HTERT RPE-1 (cell line): ENCODE data around the gene PIEZO2.

ENCODE experiments used
- in situ Hi-C: fragments of 300-500 bp; cut with MboI; formaldehyde crosslinking; loops from 4 replicates; pipeline ENCODE4 v1.14.3; 2020; ENCODE audit warnings: low sequenced_read_pairs

Gene PIEZO2

DNA sequence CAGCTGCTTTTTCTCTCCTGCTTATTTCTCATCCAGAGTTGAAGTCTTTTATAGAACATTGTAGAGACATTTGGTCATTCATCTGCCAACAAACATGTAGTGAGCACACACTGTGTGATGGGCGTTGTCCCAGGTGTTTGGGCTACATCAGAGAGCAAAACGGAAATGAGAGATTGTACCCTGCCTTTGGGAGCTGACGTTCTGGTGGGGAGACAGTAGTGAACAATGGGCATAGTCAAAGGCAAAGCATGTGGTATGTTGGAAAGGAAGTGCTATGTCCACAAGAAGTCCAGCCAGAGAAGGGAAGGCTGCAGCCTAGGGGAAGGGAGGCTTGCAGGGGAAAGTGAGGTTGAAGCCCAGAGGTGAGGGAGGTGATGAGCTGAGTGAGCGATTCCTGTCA lies 78.1 kb downstream of the PIEZO2 start:
- in situ Hi-C loops: no loop called here

DNA sequence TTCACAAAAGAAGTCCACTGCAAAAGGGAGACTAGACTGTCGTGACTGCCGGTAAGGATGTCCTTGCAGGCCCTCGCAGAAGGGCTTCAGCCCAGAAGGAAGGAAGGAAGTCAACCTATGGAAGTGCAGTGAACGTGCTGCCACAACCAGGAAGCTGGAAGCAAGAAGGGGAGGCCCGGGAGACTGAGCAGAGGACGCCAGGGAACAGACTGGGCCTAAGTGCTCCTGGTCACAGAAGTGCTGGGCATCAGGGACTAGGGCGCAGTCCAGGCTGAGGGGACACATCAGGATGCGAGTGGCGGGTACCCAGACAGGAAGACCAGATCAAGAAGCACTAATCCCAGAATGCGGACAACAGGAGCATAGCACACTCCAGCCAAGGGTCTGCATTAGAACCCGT lies 78.8 kb downstream of the PIEZO2 start:
- in situ Hi-C loops: no loop called here

DNA sequence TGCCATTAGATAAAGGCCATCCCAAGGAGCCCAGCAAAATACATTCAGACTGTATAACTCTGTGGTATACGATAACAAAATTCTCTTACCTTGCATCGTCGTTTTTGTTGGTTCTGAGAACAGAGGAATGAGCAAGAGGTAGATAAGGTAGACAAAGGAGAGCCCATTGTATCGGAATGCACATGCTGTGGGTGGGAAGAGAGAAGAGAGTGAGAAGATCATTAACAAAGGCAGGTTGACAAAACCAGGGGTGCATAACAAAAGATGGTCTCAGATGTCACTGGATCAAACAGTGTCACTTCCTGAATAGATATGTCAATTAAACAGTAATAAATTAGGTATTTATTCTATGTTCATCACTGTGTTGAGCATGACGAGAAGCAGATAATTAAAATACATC lies 83.3 kb downstream of the PIEZO2 start:
- in situ Hi-C loops: no loop called here

DNA sequence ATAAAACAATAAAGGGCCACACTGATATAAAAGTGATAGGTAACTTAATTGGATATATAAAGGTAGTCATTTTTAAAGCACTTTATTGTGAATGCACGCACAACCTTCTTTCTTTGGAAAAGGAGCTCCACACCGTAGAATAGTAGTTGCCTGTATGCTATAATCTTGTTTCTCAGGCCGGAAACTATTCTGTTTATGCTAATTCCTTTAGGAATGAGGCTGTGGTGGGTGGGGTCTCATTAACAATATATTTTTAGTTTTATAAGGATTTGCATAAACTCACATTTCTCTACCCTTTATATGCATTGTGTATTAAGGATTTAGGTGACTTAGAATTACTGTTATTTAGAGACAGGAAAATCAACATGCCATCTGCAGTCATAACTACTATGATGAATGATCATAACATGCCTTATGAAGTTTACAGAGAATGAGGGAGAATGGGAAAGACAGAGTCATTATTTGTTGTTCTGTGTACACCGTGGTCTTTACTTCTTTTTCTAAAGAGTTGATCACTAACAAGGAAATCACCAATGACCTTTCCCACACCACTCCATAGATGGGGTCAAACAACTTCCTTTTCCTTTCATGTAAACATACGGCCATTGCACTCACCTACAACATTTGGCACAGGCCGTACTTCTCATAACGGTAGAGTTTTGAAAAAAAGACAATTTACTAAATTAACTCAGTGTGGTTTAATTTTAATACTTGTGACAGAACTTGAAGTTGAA lies 84.5 kb downstream of the PIEZO2 start:
- in situ Hi-C loops: no loop called here

DNA sequence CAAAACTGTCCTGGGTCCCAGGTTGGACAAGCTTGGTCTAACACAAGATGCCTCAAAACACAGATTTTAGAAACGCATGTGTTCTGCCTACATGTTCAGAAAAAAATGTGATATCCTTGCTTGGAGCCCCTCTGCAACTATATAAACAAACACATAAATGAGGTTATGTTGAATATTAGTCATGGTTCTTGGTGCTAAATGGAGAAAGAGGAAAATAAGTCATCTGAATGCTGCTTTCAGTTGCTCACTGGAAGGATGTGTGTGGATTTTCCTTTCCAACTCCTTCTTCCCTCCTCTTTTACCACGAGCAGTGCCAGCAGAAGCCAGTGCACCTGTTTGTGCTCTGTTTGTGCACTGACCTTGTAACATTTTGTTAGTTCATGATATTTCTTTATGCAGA lies 85.3 kb downstream of the PIEZO2 start:
- in situ Hi-C loops: no loop called here

DNA sequence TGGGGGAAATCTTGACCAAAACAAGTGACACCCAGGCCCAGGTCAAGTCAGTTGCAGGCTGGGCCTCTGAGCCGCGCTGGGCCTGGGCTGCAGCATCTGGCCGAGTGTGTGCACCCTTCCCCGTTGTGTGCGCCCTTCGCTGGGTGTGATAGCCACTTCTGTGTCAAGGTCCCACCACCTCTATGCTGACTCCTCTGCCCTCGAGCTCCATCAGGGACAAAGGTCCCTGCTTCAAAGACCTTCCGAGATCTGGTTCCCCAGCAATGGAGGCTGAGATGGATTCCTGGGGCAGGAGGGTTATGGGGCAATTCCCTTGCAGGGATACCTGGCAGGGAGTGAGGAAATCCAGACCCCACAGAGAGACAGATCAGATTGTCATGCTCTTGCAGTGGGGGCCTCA lies 93.6 kb downstream of the PIEZO2 start:
- in situ Hi-C loops: no loop called here

DNA sequence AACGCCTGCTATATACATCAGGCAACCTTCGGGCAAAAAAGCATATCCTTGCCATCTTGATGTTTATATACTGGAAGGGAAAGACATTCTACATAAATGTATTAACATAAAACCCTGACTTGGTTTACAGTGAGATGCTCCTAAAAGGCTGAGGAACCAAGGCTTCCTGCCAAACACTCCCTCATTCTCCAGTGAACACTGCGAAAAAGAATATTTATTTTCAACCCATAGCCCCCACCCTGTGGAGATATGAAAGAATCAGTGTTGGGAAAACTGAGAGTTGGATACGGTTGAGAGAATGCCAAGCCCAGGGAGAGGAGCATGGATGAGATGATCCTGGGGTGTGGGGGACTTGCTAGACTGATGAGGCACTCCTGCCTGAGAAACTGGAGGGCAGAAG lies 94.9 kb downstream of the PIEZO2 start:
- in situ Hi-C loops: no loop called here

DNA sequence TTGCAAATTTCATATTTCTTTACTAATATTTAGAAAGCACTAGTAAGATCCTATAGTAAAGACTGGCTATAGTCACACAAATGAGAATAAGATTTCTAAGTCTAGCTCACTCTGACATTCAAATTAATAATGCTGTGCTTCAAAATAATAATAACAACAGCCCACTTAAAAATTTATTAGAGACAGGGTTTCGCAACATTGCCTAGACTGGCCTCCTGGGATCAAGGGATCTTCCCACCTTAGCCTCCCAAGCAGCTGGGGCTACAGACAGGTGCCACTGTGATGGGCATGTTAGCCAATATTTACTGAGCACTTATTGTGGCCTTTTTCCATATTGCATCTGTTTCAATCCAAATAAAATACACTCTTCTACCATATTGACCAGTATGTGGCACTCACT lies 96.1 kb downstream of the PIEZO2 start:
- in situ Hi-C loops: no loop called here

DNA sequence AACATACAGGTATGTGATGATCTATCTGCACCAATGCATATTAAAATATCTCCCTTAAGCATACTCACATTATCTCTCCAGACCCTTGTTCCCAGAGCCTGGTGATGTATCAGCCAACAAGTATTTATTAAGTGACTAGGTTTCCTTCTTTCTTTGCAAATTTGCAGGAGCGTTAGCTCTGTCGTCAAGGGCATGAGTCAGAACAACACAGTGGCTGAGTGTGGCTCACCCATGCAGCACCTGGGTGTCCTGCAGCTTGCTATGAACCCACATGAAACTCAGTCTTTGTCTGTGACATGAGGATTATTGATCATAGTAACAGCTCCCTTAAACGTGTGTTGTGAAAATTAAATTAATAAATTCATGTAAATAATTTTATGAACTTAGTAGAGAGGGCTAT lies 96.6 kb downstream of the PIEZO2 start:
- in situ Hi-C loops: no loop called here

DNA sequence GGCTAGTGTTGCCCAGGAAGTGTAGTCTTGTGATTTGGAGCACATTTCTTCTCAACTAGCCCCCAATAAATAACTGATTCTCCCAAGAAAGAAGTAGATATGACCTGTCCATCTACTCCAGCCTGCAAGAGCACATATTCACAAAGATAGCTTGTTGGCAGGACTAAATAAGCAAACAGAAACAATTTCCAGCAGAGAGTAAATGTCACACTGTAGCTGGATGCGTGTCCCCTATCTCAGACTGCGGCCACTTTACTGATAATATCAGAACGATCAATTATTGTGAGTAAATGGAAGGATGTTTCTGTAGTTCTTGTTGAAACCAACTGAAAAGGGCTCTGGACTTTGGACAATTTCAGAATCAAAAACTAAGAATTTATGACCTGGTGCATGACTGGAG lies 97.9 kb downstream of the PIEZO2 start:
- in situ Hi-C loops: no loop called here

DNA sequence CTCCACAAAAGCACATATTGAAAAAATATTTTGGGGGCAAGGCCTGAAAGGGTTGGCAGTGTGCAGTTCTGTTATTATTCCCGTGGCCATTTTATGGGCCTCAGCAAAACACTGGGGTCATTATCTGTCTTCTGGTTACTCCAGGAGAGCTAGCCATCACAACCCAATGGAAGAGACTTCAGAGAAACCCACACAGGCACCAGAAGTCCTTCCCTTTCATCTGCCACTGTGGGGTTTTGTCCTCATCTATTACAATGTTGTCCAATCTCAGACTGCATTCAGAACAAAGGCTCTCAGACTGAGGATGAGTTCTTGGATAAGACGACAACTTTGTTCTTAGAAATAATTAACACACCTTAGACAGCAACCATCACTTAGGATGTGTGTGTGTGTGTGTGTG lies 98.4 kb downstream of the PIEZO2 start:
- in situ Hi-C loops: no loop called here

DNA sequence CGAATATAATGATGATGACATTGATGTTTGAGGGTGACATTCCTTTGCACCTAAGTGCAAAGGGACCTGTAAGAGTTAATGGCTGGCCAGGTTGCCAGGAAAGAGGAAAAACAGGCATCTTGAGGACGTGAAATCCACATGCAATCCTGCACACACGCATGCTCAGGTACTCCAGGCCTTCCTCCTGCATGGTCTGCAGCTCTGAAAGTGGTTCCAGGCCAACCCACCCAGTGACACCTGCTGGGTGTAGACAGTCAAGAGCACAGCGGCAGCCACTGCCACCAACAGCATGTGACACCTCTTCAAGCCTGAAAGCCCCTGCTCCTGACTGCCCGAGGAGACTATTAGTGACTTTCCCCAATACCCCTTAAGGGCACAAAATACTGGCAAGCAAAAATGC lies 101.6 kb downstream of the PIEZO2 start:
- in situ Hi-C loops: no loop called here

DNA sequence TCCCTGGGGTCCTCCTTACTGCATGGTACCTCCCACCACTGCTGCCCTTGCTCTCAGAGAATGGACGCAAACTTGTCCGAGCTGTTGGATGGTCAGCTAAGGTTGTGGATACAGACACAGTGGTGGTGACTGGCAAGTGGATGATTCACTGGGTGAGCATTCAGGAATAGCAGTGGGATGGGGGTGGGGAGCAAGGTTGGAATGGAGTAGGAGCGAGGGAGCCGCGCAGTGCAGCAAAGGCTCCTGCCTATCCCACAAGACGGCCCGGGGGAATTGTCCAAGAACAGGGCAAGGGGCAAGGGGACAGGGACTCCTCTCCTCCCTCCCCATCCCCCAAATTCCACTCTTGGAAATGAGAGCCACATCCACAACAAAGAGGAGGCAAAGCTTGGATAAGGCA lies 102.2 kb downstream of the PIEZO2 start:
- in situ Hi-C loops: no loop called here

DNA sequence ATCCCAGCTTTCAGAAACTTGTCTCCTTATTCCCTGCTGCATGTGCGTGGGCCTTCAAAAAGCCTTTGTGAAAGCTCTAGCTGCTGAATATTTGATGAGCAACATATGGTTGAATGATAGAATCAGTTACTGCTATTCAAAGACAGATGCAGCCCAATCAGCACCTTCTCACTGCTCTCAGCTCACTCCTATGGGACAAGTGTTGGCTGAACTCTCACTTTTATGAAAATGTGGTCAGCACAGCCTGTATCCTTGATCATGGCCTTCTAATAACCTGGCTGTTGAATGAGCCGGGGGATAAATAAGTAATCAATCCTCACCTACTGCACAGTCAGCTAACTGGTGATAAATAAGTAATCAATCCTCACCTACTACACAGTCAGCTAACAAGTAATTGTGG lies 103.2 kb downstream of the PIEZO2 start:
- in situ Hi-C loops: no loop called here

DNA sequence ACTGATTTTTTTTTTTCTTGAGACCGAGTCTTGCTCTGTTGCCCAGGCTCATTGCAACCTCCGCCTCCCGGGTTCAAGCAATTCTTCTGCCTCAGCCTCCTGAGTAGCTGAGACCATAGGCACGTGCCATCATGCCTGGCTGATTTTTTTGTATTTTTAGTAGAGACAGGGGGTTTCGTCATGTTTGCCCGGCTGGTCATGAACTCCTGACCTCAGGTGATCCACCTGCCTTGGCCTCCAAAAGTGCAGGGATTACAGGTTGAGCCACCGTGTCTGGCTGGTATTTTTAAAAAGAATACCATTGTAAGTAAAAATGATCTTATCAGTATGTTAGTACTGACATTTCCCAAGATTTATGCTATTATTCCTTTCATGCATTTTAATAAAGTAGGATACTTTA lies 105.7 kb downstream of the PIEZO2 start:
- in situ Hi-C loops: no loop called here

DNA sequence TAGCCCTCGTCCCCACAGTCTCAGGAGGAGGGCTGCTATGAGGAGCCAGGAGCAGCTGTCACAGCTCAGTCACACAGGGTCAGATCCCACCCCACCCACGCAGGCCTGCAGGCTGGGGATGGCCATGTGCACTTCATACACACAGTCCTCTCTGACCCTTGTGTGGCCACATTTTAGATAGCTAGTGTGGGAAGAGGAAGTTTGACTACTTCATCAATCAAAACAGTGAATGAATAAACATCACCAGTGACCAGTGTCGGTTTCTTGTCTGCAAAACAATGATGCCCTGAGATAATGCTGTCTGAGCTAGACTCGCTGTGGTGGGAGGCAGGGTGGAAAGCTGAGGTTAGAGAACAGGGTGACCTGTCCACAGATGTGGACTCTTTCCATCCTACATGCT lies 107.1 kb downstream of the PIEZO2 start:
- in situ Hi-C loops: no loop called here

DNA sequence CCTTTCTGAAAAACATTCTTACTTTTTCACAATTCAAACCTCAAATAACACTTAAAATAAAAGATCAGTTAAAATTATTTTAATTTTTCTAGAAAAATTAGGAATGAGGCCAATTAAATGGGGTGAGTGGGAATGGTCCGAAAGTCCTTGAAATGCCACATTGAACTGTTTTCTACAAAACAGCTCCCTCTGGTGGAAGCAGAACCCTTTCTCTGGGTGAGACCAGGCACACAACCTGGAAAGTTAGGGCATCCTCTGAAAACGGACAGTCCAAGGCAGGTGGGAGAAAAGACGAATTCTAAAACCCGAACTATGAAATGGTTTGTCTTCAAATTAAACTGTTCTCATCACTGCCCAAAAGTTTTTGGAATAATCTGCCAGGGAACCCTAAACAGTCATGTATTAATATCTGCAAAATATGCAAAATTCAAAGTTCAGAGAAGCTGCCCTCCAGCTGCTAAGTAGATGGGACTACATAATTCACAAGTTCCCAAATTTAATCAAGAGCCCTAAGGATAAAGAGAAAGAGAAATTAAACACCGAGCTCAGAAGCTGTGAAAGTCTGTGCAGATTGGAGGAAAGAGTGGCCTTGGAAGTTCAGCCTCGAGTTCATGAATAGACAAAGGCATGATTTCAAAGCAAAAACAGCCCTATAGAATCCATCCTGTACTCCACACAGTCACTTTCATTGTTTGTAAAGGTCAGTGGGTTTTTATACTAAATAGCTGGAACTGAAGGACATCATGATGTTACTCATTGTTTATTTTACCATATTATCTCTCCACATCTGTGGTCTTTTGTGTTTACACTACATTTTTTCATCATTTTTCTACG lies 108.3 kb downstream of the PIEZO2 start:
- in situ Hi-C loops: no loop called here

DNA sequence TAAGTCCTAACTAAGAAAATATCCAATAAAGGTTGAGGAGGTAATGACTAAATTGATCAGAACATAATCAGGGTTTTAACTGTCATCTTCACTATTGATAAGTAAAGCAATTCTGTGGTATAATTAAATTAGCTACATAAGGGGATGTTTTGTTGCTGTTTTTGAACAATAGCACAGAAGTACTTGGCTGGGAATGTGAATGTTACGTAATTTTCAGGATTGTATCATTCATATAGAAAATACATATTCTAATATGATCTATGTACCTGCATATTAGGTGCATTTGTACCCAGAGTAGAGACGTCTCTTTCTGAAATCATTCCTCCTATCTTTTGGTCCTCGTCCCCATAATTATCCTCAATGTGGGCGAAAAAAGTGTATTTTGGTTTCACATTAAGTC lies 109.0 kb downstream of the PIEZO2 start:
- in situ Hi-C loops: no loop called here

DNA sequence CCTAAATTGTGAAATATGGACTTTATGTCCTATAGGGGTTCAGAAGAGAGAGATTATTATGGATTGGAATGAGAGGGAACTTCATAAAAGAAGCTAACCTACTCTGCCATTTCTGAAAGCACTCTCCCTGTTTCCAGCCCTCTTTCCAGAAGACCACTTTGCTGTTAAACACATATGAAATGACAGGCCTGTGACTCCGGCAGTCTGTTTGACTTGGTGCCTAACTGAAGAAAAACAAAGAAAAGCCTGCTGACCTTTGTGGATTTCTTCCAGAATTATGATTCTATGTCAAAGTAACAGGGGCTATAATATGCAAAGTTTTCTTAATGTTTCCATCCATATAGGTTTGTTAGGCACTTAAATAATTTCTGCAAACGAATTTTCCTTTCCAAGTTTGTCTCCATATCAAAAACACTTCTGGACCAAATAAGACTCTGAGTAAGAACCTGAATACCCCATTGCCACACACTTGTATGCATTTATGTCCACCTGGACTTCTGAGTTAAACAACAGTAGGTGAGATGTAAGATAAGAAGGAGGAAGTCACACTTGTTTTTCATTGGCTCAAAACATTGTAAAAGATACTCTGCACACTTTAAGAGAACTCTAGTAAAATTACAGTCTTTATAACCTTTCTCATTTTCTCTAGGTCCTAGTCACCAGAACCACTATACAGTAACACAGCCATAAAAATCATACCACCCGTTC lies 111.7 kb downstream of the PIEZO2 start:
- in situ Hi-C loops: no loop called here

DNA sequence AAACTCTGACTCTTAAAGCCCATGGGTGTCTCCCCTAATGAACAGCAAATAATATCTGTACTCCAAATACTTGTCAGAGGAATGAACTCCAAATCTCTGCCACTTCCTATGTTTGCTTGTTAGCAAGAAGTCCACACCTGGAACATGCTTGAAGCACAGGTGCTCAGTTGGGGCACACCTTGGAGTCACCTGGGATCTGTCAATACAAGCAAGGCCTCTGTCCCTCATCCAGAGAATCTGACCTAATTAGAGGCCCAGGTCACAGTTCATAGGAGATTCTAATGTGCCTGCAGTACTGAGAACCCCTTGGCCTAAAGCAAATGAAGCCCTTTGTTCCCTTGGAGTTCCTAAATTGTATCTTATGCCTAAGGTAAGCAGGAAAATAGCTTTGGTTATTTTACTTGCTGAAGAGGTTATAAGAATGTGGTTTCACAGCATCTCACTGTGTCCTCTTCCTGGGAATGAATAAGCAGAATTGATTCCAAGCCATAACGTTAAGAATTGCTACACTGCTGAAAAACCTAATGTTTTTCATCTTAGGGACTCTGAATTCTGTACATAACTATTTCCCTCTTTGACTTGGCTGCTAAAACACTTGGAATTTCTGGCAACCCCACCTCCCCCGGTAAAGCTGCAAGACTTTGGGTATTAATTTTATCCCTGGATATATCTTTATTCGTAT lies 113.4 kb downstream of the PIEZO2 start:
- in situ Hi-C loops: no loop called here

DNA sequence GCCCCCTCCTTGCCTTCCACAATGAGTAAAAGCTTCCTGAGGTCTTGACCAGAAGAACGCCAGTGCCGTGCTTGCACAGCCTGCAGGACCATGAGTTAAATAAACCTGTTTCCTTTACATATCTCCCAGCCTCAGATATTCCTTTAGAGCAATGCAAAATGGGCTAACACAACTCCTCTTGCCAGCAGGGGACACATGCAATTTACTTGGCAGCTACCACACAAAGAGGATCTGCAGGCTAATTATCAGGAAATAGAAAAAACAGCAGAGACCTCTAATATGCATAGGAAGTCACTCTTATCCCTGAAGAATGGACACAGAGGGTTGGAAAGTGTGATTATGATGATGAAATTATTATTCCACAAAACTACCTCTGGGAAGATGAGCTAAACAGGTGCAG lies 114.0 kb downstream of the PIEZO2 start:
- in situ Hi-C loops: no loop called here
